ENCODE results near the gene LRIT1. TPM values are rescaled to one million over a fixed set of nuclear protein-coding genes. Genes with fewer than 3 reads are reported as not detected.

Gene LRIT1
- total and polyA plus RNA-seq, 2 of the 8 experiments (the other 6 are each of a cell fraction or from before 2014, with no cell fraction given) = 0.03 TPM; not detected in 1

GRCh38 chr10:84290235-84290634 is 48.9 kb upstream of the LRIT1 start:
- H3K27me3 ChIP-seq (replicated peaks in 1 of 4; ENCODE audit: control insufficient read depth in 3 of 4, extremely low read depth in 1 of 4, insufficient read depth in 3 of 4, low read length in 3 of 4) = no peaks in the 10 kb centered on the region
- no peak overlapping the region for H3K4ac ChIP-seq (replicated peaks; ENCODE audit: insufficient read length, low read depth, low read length)
- no peaks in the 10 kb centered on the region for H3K23me2 ChIP-seq (ENCODE audit: low read depth, low read length)
- H2BK5ac ChIP-seq (ENCODE audit: low read depth, low read length) = no peak overlapping the region
- no peak overlapping the region for H3K27ac ChIP-seq (ENCODE audit: low read depth, low read length)
- H3K36me3 ChIP-seq (ENCODE audit: control insufficient read depth in 2 of 4, insufficient read depth in 4 of 4, low read length in 3 of 4) = no peaks in the 10 kb centered on the region; a peak in 1 of 8 replicates
- H3K14ac ChIP-seq (ENCODE audit: insufficient read length) = no peak overlapping the region
- H2BK120ac ChIP-seq (replicated peaks; ENCODE audit: low read depth, low read length) = no peak overlapping the region
- H4K91ac ChIP-seq (replicated peaks; ENCODE audit: insufficient read length, low read length) = no peak overlapping the region
- H3K23ac ChIP-seq (ENCODE audit: insufficient read length) = no peak overlapping the region
- no peak overlapping the region for H3K4me2 ChIP-seq (ENCODE audit: insufficient read depth in 1 of 2, low read depth in 2 of 2, low read length in 2 of 2)
- no peak overlapping the region for H3K56ac ChIP-seq (replicated peaks; ENCODE audit: insufficient read length, low read depth, low read length)
- CTCF ChIA-PET (ENCODE audit: partially characterized antibody) = interaction anchor here (0.6 to 6.9 kb wide), 6 partner anchors 23 to 247 kb away, joined by 3 to 33 read pairs (median 4); no protein-coding TSS in a partner anchor
- H3K9me3 ChIP-seq (ENCODE audit: insufficient read depth in 2 of 2, low read depth in 1 of 2, low read length in 1 of 2) = no peaks in the 10 kb centered on the region
- no peaks in the 10 kb centered on the region for H3K79me1 ChIP-seq (ENCODE audit: low read depth, low read length)
- no peak overlapping the region for H4K8ac ChIP-seq (ENCODE audit: extremely low read depth, insufficient read depth, low read length)
- FAIRE-seq (no peak), DNase-seq (ENCODE audit: low read depth in 1 of 2, low spot score in 2 of 2) (no peak)
- H2BK20ac ChIP-seq (ENCODE audit: low read length) = no peak overlapping the region
- no peaks in the 10 kb centered on the region for H4K20me1 ChIP-seq (replicated peaks in 1 of 2; ENCODE audit: control insufficient read depth in 1 of 2, insufficient read depth in 2 of 2, low read length in 2 of 2)
- H2AK5ac ChIP-seq (ENCODE audit: low read depth, low read length) = no peak overlapping the region
- POLR2A ChIA-PET (ENCODE audit: partially characterized antibody) = no interaction called here
- H3K18ac ChIP-seq (ENCODE audit: extremely low read depth, low read length) = no peak overlapping the region
- H4K5ac ChIP-seq (ENCODE audit: insufficient read length, low read depth, low read length) = no peak overlapping the region
- no peaks in the 10 kb centered on the region for H3K79me2 ChIP-seq (ENCODE audit: control insufficient read depth in 1 of 2, insufficient read depth in 2 of 2, low read length in 2 of 2)
- TF ChIP-seq CBX8 (IDR thresholded peaks at IDR 0.05; ENCODE audit: borderline replicate concordance, low read depth, low read length) (no peak), KDM4A (IDR thresholded peaks at IDR 0.05; ENCODE audit: low read depth, low read length, severe bottlenecking) (no peak), CHD2 (IDR thresholded peaks at IDR 0.05; ENCODE audit: low read length) (no peak)
- WGBS, 2 experiments (ENCODE audit: extremely low coverage in 1 of 2, insufficient coverage in 1 of 2, insufficient read length in 1 of 2, insufficient replicate concordance in 2 of 2, low coverage in 1 of 2, low lambda C conversion rate in 2 of 2, missing lambda C conversion rate in 1 of 2) = 80% methylated on average over 3 of the region's 3 CpGs; no CpG with 5 or more reads in 1 of the 2 experiments
- no peaks in the 10 kb centered on the region for H3K4me1 ChIP-seq (replicated peaks in 1 of 4; ENCODE audit: control insufficient read depth in 3 of 4, insufficient read depth in 4 of 4, low read length in 3 of 4)
- H3K4me3 ChIP-seq (ENCODE audit: extremely low read depth in 1 of 4, insufficient read depth in 2 of 4, low read depth in 3 of 4, low read length in 4 of 4) = no peak overlapping the region
- H3K9ac ChIP-seq (replicated peaks in 1 of 4; ENCODE audit: extremely low read depth in 1 of 4, low read depth in 3 of 4, low read length in 3 of 4) = no peak overlapping the region
- no peak overlapping the region for H2BK12ac ChIP-seq (ENCODE audit: low read depth, low read length)
- H2BK15ac ChIP-seq (ENCODE audit: low read length) = no peak overlapping the region
- H2AFZ ChIP-seq (ENCODE audit: low read length) = no peak overlapping the region
